Hepatocyte (in vitro differentiated cells): ENCODE results near the gene NAV2. TPM values are rescaled to one million over a fixed set of nuclear protein-coding genes. Genes with fewer than 3 reads are reported as not detected.
A peak's percentile ranks its signal among the peaks of the same experiment; 100 is the strongest.

Source experiments
- DNase-seq: peaks from one replicate; pipeline ENCODE4 v3.0.0-alpha.2; 2016; ENCODE audit warnings: low spot score
- H2AFZ ChIP-seq: fragments of 200-600 bp; sonication (generic); 2 replicates; pipeline ENCODE4 v1.6.0; 2016; ENCODE audit warnings: antibody characterized with exemption, mild to moderate bottlenecking
- H3K27ac ChIP-seq: fragments of 200-600 bp; sonication (generic); 2 replicates; pipeline ENCODE4 v1.5.1; 2016; ENCODE audit warnings: mild to moderate bottlenecking
- H3K27me3 ChIP-seq: fragments of 200-600 bp; sonication (generic); 2 replicates; pipeline ENCODE4 v1.6.1; 2016
- H3K36me3 ChIP-seq: fragments of 200-600 bp; sonication (generic); replicated peaks from 2 replicates; pipeline ENCODE4 v1.5.1; 2016; ENCODE audit warnings: low read depth; ENCODE audit not compliant: insufficient read depth
- H3K4me1 ChIP-seq: fragments of 200-600 bp; sonication (generic); 2 replicates; pipeline ENCODE4 v1.5.1; 2016; ENCODE audit warnings: mild to moderate bottlenecking, moderate library complexity; ENCODE audit not compliant: insufficient read depth
- H3K4me2 ChIP-seq: fragments of 200-600 bp; sonication (generic); 2 replicates; pipeline ENCODE4 v1.6.0; 2016
- H3K4me3 ChIP-seq: fragments of 200-600 bp; sonication (generic); 2 replicates; pipeline ENCODE4 v1.5.1; 2016; ENCODE audit warnings: mild to moderate bottlenecking
- H3K79me2 ChIP-seq: fragments of 200-600 bp; sonication (generic); 2 replicates; pipeline ENCODE4 v1.6.0; 2017; ENCODE audit warnings: mild to moderate bottlenecking
- H3K9me2 ChIP-seq: fragments of 200-600 bp; sonication (generic); replicated peaks from 2 replicates; pipeline ENCODE4 v1.6.0; 2017; ENCODE audit warnings: mild to moderate bottlenecking; ENCODE audit not compliant: insufficient read depth
- H3K9me3 ChIP-seq: fragments of 200-600 bp; sonication (generic); 2 replicates; pipeline ENCODE4 v1.5.1; 2016; ENCODE audit warnings: low read depth, mild to moderate bottlenecking
- H4K20me1 ChIP-seq: fragments of 200-600 bp; sonication (generic); 2 replicates; pipeline ENCODE4 v1.6.0; 2016; ENCODE audit warnings: mild to moderate bottlenecking; ENCODE audit not compliant: insufficient read depth, poor library complexity, severe bottlenecking
- CTCF ChIP-seq: fragments of 200-600 bp; sonication (generic); IDR thresholded peaks from 2 replicates; pipeline ENCODE4 v1.5.1; 2016; ENCODE audit warnings: antibody characterized with exemption, mild to moderate bottlenecking; ENCODE audit not compliant: poor library complexity
- EZH2 ChIP-seq: fragments of 200-600 bp; sonication (generic); IDR thresholded peaks from 2 replicates; pipeline ENCODE4 v1.6.1; 2016; ENCODE audit warnings: antibody characterized with exemption, mild to moderate bottlenecking, borderline replicate concordance
- EZH2phosphoT487 ChIP-seq: fragments of 200-600 bp; sonication (generic); IDR thresholded peaks from one replicate; pipeline ENCODE4 v1.6.1; 2018; ENCODE audit warnings: antibody characterized with exemption, mild to moderate bottlenecking, low read depth, moderate library complexity; ENCODE audit not compliant: unreplicated experiment, severe bottlenecking
- WGBS: methylation state at CpG from one replicate; pipeline ENCODE4 v1.1.6; 2016; ENCODE audit warnings: low lambda C conversion rate; ENCODE audit errors: missing lambda C conversion rate; 5-methylcytosine and 5-hydroxymethylcytosine counted together
- polyA plus RNA-seq: library from polyadenylated mRNA; unstranded; fragments of >200 nt; fragmentation: Nextera tagmentation; extraction: Ambion mirVana; gene quantifications from 2 replicates; pipeline ENCODE4 v1.2.1, GENCODE V29; 2016
- total RNA-seq: library from RNA; depleted of rRNA; stranded (reverse); fragments of >200 nt; gene quantifications from 2 replicates; pipeline ENCODE4 v1.2.3, GENCODE V29; 2014

The NAV2 gene
- total and polyA plus RNA-seq, 2 experiments from 2014 or later: 23.7 to 30.8 TPM

- 76% methylated on average over 6 of the region's 6 CpGs for WGBS
- H4K20me1 ChIP-seq: no peaks in the 10 kb centered on the region
- no peaks in the 10 kb centered on the region for H3K36me3 ChIP-seq
- no peaks in the 10 kb centered on the region for H3K9me2 ChIP-seq
- H3K4me3 ChIP-seq: no peak overlapping the region
- no peak for TF ChIP-seq CTCF
- no peak for TF ChIP-seq EZH2phosphoT487
- no peak for TF ChIP-seq EZH2
- H3K9me3 ChIP-seq: no peaks in the 10 kb centered on the region
- DNase-seq: no peak
- H3K4me2 ChIP-seq: no peak overlapping the region
- H3K79me2 ChIP-seq: no peaks in the 10 kb centered on the region
- H2AFZ ChIP-seq: no peak overlapping the region
- H3K4me1 ChIP-seq: peaks cover 21% of the 10 kb centered on the region
- H3K27me3 ChIP-seq: no peaks in the 10 kb centered on the region
- no peak overlapping the region for H3K27ac ChIP-seq
Measured at GRCh38 chr11:20008190-20008870, 295.7 kb downstream of the NAV2 start.

GRCh38 chr11:20008871-20009644 lies 296.4 kb downstream of the NAV2 start:
- H3K4me3 ChIP-seq: no peak overlapping the region
- no peaks in the 10 kb centered on the region for H4K20me1 ChIP-seq
- no peak for TF ChIP-seq EZH2phosphoT487
- no peak for TF ChIP-seq EZH2
- no peak for TF ChIP-seq CTCF
- no peaks in the 10 kb centered on the region for H3K27me3 ChIP-seq
- no peaks in the 10 kb centered on the region for H3K36me3 ChIP-seq
- peaks cover 21% of the 10 kb centered on the region for H3K4me1 ChIP-seq
- H2AFZ ChIP-seq: no peak overlapping the region
- no peak overlapping the region for H3K4me2 ChIP-seq
- H3K9me3 ChIP-seq: no peaks in the 10 kb centered on the region
- no peak for DNase-seq
- H3K79me2 ChIP-seq: no peaks in the 10 kb centered on the region
- H3K27ac ChIP-seq: no peak overlapping the region
- no peaks in the 10 kb centered on the region for H3K9me2 ChIP-seq
- WGBS: 68% methylated on average over 10 of the region's 10 CpGs

GRCh38 chr11:20010156-20010850 lies 297.7 kb downstream of the NAV2 start:
- H3K79me2 ChIP-seq: peaks cover under 1% of the 10 kb centered on the region
- H3K27me3 ChIP-seq: no peaks in the 10 kb centered on the region
- H3K36me3 ChIP-seq: no peaks in the 10 kb centered on the region
- H4K20me1 ChIP-seq: no peaks in the 10 kb centered on the region
- H3K4me2 ChIP-seq: no peak overlapping the region
- peak overlapping the region; percentile 26 for H3K27ac ChIP-seq
- no peak for DNase-seq
- H2AFZ ChIP-seq: no peak overlapping the region
- H3K4me1 ChIP-seq: peaks cover 19% of the 10 kb centered on the region
- 61% methylated on average over 8 of the region's 8 CpGs for WGBS
- H3K9me3 ChIP-seq: no peaks in the 10 kb centered on the region
- H3K4me3 ChIP-seq: no peak overlapping the region
- TF ChIP-seq EZH2phosphoT487: no peak
- TF ChIP-seq EZH2: no peak
- no peak for TF ChIP-seq CTCF
- no peaks in the 10 kb centered on the region for H3K9me2 ChIP-seq
